ENCODE results near the gene ANOS1.

GRCh38 chrX:8728932-8729535, 2.9 kb downstream of the ANOS1 start:
- TF ChIP-seq CTCF (IDR thresholded peaks at IDR 0.05; ENCODE audit: insufficient read depth, low read length): no peak
- TF ChIP-seq POLR2AphosphoS5 (IDR thresholded peaks at IDR 0.05; ENCODE audit: low read depth): no peak
